HepG2 (cell line): Measurements from ENCODE around the gene PODN. TPM values are rescaled to one million over a fixed set of nuclear protein-coding genes. Genes with fewer than 3 reads are reported as not detected.

Source experiments
- ARID5B ChIP-seq: IDR thresholded peaks from 2 replicates; pipeline ENCODE4 v1.4.0; 2020; ENCODE audit warnings: mild to moderate bottlenecking, missing genetic modification reagents
- BORCS8-MEF2B ChIP-seq: sonication (generic); formaldehyde crosslinking; IDR thresholded peaks from 2 replicates; pipeline ENCODE4 v1.8.0; 2022; ENCODE audit warnings: mild to moderate bottlenecking, missing genetic modification reagents
- ELF3 ChIP-seq: IDR thresholded peaks from 2 replicates; pipeline ENCODE4 v1.6.1; 2016; ENCODE audit warnings: missing genetic modification reagents, missing compliant biosample characterization
- GATAD1 ChIP-seq: IDR thresholded peaks from 2 replicates; pipeline ENCODE4 v1.6.1; 2016; ENCODE audit warnings: missing genetic modification reagents, missing compliant biosample characterization
- HMG20B ChIP-seq: conservative IDR thresholded peaks from 2 replicates; pipeline ENCODE4 v1.6.1; 2016; ENCODE audit warnings: missing genetic modification reagents, missing compliant biosample characterization
- HMGXB3 ChIP-seq: sonication (generic); formaldehyde crosslinking; IDR thresholded peaks from 2 replicates; pipeline ENCODE4 v1.4.0; 2020; ENCODE audit warnings: missing genetic modification reagents, borderline replicate concordance
- HNF1B ChIP-seq: sonication (generic); formaldehyde crosslinking; IDR thresholded peaks from 2 replicates; pipeline ENCODE4 v1.5.1; 2020; ENCODE audit warnings: mild to moderate bottlenecking, moderate library complexity, missing genetic modification reagents
- HOXA3 ChIP-seq: sonication (generic); formaldehyde crosslinking; IDR thresholded peaks from 2 replicates; pipeline ENCODE4 v1.5.0; 2020; ENCODE audit warnings: missing genetic modification reagents
- SKI ChIP-seq: fragments of 450-650 bp; IDR thresholded peaks from one replicate; pipeline ENCODE4 v1.6.1; 2018; ENCODE audit warnings: mild to moderate bottlenecking; ENCODE audit not compliant: partially characterized antibody
- SMC3 ChIP-seq: IDR thresholded peaks from 2 replicates; pipeline ENCODE4 v1.6.1; 2011; ENCODE audit warnings: low read length, improper control_type of control experiment
- SP140L ChIP-seq: sonication (generic); formaldehyde crosslinking; IDR thresholded peaks from 2 replicates; pipeline ENCODE4 v1.4.0; 2020; ENCODE audit warnings: missing genetic modification reagents, borderline replicate concordance
- TEAD3 ChIP-seq: optimal IDR thresholded peaks from 2 replicates; pipeline ENCODE3; 2016; ENCODE audit warnings: borderline replicate concordance
- U2AF1 ChIP-seq: fragments of 200-400 bp; formaldehyde crosslinking; optimal IDR thresholded peaks from 2 replicates; pipeline ENCODE3; 2017; ENCODE audit warnings: mild to moderate bottlenecking, low read depth, low read length
- ZFP36L2 ChIP-seq: sonication (generic); formaldehyde crosslinking; IDR thresholded peaks from 2 replicates; pipeline ENCODE4 v1.4.0; 2020; ENCODE audit warnings: missing genetic modification reagents
- ZFY ChIP-seq: sonication (generic); formaldehyde crosslinking; IDR thresholded peaks from 2 replicates; pipeline ENCODE4 v1.4.0; 2020; ENCODE audit warnings: missing genetic modification reagents
- ZMYM2 ChIP-seq: sonication (generic); formaldehyde crosslinking; IDR thresholded peaks from 2 replicates; pipeline ENCODE4 v1.8.0; 2022; ENCODE audit warnings: mild to moderate bottlenecking, missing genetic modification reagents
- ZNF12 ChIP-seq: sonication (generic); formaldehyde crosslinking; IDR thresholded peaks from 2 replicates; pipeline ENCODE4 v1.5.0; 2020; ENCODE audit warnings: missing genetic modification reagents
- ZNF264 ChIP-seq: sonication (generic); formaldehyde crosslinking; IDR thresholded peaks from 2 replicates; pipeline ENCODE4 v1.4.0; 2020; ENCODE audit warnings: missing genetic modification reagents
- ZNF577 ChIP-seq: sonication (generic); formaldehyde crosslinking; IDR thresholded peaks from 2 replicates; pipeline ENCODE4 v1.4.0; 2020; ENCODE audit warnings: mild to moderate bottlenecking, low read depth, missing genetic modification reagents, borderline replicate concordance
- ZNF703 ChIP-seq: sonication (generic); formaldehyde crosslinking; IDR thresholded peaks from 2 replicates; pipeline ENCODE4 v1.5.1; 2020; ENCODE audit warnings: missing genetic modification reagents, mild to moderate bottlenecking, moderate library complexity, borderline replicate concordance
- polyA plus RNA-seq, 8 experiments: library from polyadenylated mRNA; depleted of rRNA in 3 of 8; stranded (reverse) in 7 of 8; unstranded in 1 of 8; fragments of >200 nt; fragmentation: Illumina TruSeq in 4 of 8; extraction: Trizol in 4 of 8; gene quantifications; 2 replicates each; pipeline versions ENCODE4 v1.2.1 to v1.2.3, GENCODE V29; 2011 to 2016; ENCODE audit warnings: low read depth in 4 of 8, missing spikeins in 1 of 8, mixed read lengths in 1 of 8; ENCODE audit not compliant: insufficient read depth in 1 of 8
- total RNA-seq, 5 experiments: library from RNA; depleted of rRNA; stranded (reverse); fragments of >200 nt; fragmentation: Illumina TruSeq; extraction: Trizol; gene quantifications; 2 replicates each; pipeline ENCODE4 v1.2.3, GENCODE V29; 2016; ENCODE audit warnings: low read depth in 1 of 5

Gene PODN
- total and polyA plus RNA-seq, 2 of the 13 experiments (the other 11 are each of a cell fraction or from before 2014, with no cell fraction given), result 0.13 TPM; not detected in 1

- TF ChIP-seq ARID5B (CRISPR knock-in tag) (peak; percentile 97), ZNF264 (CRISPR knock-in tag) (peak; percentile 78; the same call in 1 of the 2 replicates), GATAD1 (CRISPR knock-in tag) (peak; percentile 40; the same call in 1 of the 2 replicates), ZFY (no peak), TEAD3 (CRISPR knock-in tag) (peak; percentile 99), ZNF12 (peak; percentile 99), ZNF703 (CRISPR knock-in tag) (peak; percentile 95), U2AF1 (no peak), ZNF577 (CRISPR knock-in tag) (no peak), ZMYM2 (CRISPR knock-in tag) (peak; percentile 53; the same call in 1 of the 2 replicates), HNF1B (CRISPR knock-in tag) (peak; percentile 92), HOXA3 (CRISPR knock-in tag) (peak; percentile 78), SKI (peak; percentile 92), BORCS8-MEF2B (CRISPR knock-in tag) (peak; percentile 68; the same call in 1 of the 2 replicates), SP140L (CRISPR knock-in tag) (0 out of 2 replicates have a peak, but pooled peaks have one; percentile 79), ELF3 (peak; percentile 93), ZFP36L2 (no peak), SMC3 (peak; percentile 7; the same call in 1 of the 2 replicates), HMG20B (CRISPR knock-in tag) (peak; percentile 98), HMGXB3 (CRISPR knock-in tag) (peak; percentile 77; the same call in 1 of the 2 replicates)
Observed at GRCh38 chr1:53107570-53108322, 45.7 kb downstream of the PODN start (continued).
